Pancreas (tissue), 10 donors: ENCODE measurements around the gene SOS2. TPM values are rescaled to one million over a fixed set of nuclear protein-coding genes. Genes with fewer than 3 reads are reported as not detected.

Experiments
- ATAC-seq, 4 donors: fragments of 200-7000 bp; cut with Tn5 transposase; one replicate each; pipeline versions ENCODE4 v1.8.0 to v1.9.1; 2020; ENCODE audit warnings: mild to moderate bottlenecking in 4 of 4, moderate library complexity in 4 of 4
- DNase-seq, 6 donors: peaks; one replicate each; pipeline ENCODE4 v3.0.0-alpha.2; 2020
- FAIRE-seq: peaks from 2 replicates; lab custom pipeline; 2012; peaks lifted over from hg19 to GRCh38; lab: Jason Lieb, UNC
- H3K27ac ChIP-seq, 4 donors: fragments of 200-600 bp; sonication (generic); 1 replicate in 3 of 4; 2 replicates in 1 of 4; pipeline versions ENCODE4 v1.5.0 to v1.8.0; 2020
- H3K27me3 ChIP-seq, 4 donors: fragments of 200-600 bp; one replicate each; pipeline ENCODE4 v1.8.0; 2021
- H3K36me3 ChIP-seq, 3 donors: fragments of 200-600 bp; sonication (generic) in 1 of 3; one replicate each; pipeline versions ENCODE4 v1.5.0 to v1.8.0; 2020 to 2021
- H3K4me1 ChIP-seq, 3 donors: fragments of 200-600 bp; one replicate each; pipeline ENCODE4 v1.8.0; 2021
- H3K4me3 ChIP-seq, 4 donors: fragments of 200-600 bp; sonication (generic) in 2 of 4; one replicate each; pipeline versions ENCODE4 v1.5.0 to v1.8.0; 2020 to 2021
- H3K9me3 ChIP-seq, 4 donors: fragments of 200-600 bp; one replicate each; pipeline ENCODE4 v1.8.0; 2021
- WGBS, 2 donors: extraction: QIAGEN DNeasy Blood & Tissue Kit; methylation state at CpG; one replicate each; pipeline ENCODE4 v1.1.7; 2013; 5-methylcytosine and 5-hydroxymethylcytosine counted together
- intact Hi-C, 3 donors: fragments of 100-400 bp; cut with DNase I; formaldehyde crosslinking; loops; one replicate each; pipeline versions ENCODE4 v1.11.1 to v1.14.2; 2022
- polyA plus RNA-seq, 2 donors: library from polyadenylated mRNA; stranded (reverse); fragments of 200-250 nt; gene quantifications; one replicate each; pipeline ENCODE4 v1.2.3, GENCODE V29; 2013
- total RNA-seq, 6 donors: library from RNA; stranded (reverse); fragmentation: NEBNext Ultra II Directional in 4 of 6; extraction: Animal tissue kit (Norgen Biotek cat#: 25700) in 4 of 6; gene quantifications; one replicate each; pipeline versions ENCODE4 v1.2.1 to v1.2.4, GENCODE V29; 2021 to 2023
- TF ChIP-seq, protein P1 (sequence below), 4 donors: fragments of 200-600 bp; sonication (generic) in 3 of 4; IDR thresholded peaks; one replicate each; pipeline versions ENCODE4 v1.5.0 to v1.8.0; 2021; ENCODE audit warnings: antibody characterized with exemption in 4 of 4
- donor health status: healthy with polysubstance abuse.
- donor health status: DM: no; HTN: no; CAD: no; lungs with moderate emphysema.
- donor health status: DM: no; HTN: no; CAD: no.
- donor health status: control.
- donor health status: control.
- donor health status: Bipolar disorder and iron deficiency.
- donor health status: DM: yes; HTN: yes; CAD: no.
- donor health status: DM: no; HTN: no; CAD: no.
- donor health status: DM: no; HTN: no; CAD: no.
- donor health status: DM: yes; HTN: yes; CAD: no.

SOS2 gene
- total and polyA plus RNA-seq, 8 donors: 4.2 to 19.9 (median 10.7) TPM

DNA sequence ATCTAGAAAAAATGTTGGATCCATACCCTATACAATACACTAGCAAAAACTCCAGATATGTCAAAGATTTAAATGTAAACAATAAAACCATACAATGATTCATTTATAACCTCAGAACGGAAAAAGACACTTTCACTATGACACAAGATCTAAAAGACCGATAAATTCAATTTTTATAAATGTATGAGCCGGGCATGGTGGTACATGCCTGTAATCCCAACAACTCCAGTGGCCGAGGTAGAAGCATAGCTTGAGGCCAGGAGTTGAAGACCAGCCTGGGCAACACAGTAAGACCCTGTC, 2.5 kb upstream of the SOS2 start:
- H3K27me3 ChIP-seq: no peaks in the 10 kb centered on the region
- TF ChIP-seq, protein P1, sequence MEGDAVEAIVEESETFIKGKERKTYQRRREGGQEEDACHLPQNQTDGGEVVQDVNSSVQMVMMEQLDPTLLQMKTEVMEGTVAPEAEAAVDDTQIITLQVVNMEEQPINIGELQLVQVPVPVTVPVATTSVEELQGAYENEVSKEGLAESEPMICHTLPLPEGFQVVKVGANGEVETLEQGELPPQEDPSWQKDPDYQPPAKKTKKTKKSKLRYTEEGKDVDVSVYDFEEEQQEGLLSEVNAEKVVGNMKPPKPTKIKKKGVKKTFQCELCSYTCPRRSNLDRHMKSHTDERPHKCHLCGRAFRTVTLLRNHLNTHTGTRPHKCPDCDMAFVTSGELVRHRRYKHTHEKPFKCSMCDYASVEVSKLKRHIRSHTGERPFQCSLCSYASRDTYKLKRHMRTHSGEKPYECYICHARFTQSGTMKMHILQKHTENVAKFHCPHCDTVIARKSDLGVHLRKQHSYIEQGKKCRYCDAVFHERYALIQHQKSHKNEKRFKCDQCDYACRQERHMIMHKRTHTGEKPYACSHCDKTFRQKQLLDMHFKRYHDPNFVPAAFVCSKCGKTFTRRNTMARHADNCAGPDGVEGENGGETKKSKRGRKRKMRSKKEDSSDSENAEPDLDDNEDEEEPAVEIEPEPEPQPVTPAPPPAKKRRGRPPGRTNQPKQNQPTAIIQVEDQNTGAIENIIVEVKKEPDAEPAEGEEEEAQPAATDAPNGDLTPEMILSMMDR (IDR thresholded peaks at IDR 0.05): no peak
- FAIRE-seq (no peak), DNase-seq (no peak), ATAC-seq (no peak)
- no peak overlapping the region for H3K27ac ChIP-seq
- intact Hi-C loops: no loop called here
- 95 to 99% methylated on average over 4 of the region's 4 CpGs for WGBS, 2 donors
- no peaks in the 10 kb centered on the region for H3K36me3 ChIP-seq
- no peak overlapping the region for H3K4me3 ChIP-seq
- H3K4me1 ChIP-seq: peaks cover 7 to 12% (median 11%) of the 10 kb centered on the region in 3 donors
- H3K9me3 ChIP-seq: no peaks in the 10 kb centered on the region

DNA sequence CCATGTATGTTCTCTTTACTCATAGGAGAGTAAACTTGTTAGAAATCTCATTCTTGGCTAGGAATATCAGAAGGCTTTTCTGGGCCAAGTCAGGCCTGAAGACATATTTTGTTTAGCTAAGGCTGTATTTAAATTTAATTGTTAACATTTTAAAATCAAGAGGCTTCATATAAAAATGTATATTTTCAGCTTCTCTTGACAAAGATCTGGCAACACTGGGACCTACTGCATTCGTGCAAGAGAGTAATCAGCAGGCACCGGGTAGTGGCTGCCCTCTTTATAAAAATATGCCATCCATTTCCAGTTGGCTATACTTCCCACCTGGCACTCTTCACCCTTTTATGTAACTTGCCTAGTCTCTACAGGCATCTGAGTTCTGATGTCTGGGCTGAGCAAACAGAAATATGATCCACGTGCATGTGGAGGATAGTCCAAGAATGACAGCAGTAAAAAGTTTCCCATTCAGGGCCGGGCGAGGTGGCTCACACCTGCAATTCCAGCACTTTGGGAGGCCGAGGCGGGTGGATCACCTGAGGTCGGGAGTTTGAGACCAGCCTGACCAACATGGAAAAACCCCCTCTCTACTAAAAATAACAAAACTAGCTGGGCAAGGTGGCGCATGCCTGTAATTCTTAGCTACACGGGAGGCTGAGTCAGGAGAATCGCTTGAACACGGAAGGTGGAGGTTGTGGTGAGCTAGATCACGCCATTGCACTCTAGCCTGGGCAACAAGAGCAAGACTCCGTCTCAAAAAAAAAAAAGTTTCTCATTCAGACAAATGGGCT, 2.0 kb upstream of the SOS2 start:
- 71 to 73% methylated on average over 14 of the region's 14 CpGs for WGBS, 2 donors
- intact Hi-C loops: no loop called here
- no peak for ATAC-seq
- H3K36me3 ChIP-seq: no peaks in the 10 kb centered on the region
- H3K4me3 ChIP-seq: no peak overlapping the region
- TF ChIP-seq, protein P1 (IDR thresholded peaks at IDR 0.05): no peak
- H3K9me3 ChIP-seq: no peaks in the 10 kb centered on the region
- no peak for DNase-seq
- H3K4me1 ChIP-seq: peaks cover 9 to 17% (median 12%) of the 10 kb centered on the region in 3 donors
- FAIRE-seq: no peak
- H3K27ac ChIP-seq: no peak overlapping the region
- H3K27me3 ChIP-seq: no peaks in the 10 kb centered on the region

DNA sequence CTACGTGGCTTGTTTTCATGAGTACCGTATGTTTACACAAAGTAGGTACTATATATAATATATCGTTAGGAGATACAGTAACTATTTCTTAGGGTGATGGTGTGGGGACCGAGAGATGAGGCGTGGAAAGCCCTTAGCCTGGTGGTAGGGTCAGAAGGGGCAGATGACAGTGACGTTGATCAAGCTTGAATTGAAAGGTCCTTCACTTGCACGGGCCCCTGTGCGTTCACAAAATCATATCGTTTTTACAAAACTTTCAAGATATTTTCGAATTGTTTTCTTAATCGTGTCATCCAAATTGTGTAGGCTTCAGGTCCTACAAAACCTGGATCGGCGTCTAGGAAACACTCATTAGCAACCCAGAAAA, 881 bp upstream of the SOS2 start:
- H3K27ac ChIP-seq: peak overlapping the region; percentile 95 to 98 (median 96)
- H3K4me3 ChIP-seq: peak overlapping the region; percentile 79 to 82 (median 82)
- FAIRE-seq (no peak), ATAC-seq (peak in 1 of 4 donors; percentile 0), DNase-seq (no peak)
- no peaks in the 10 kb centered on the region for H3K36me3 ChIP-seq
- H3K27me3 ChIP-seq: no peaks in the 10 kb centered on the region
- 38 to 40% methylated on average over 13 of the region's 13 CpGs for WGBS, 2 donors
- TF ChIP-seq, protein P1 (IDR thresholded peaks at IDR 0.05): no peak
- peaks cover 9 to 19% (median 12%) of the 10 kb centered on the region in 3 donors for H3K4me1 ChIP-seq
- intact Hi-C loops: no loop called here
- H3K9me3 ChIP-seq: no peaks in the 10 kb centered on the region

DNA sequence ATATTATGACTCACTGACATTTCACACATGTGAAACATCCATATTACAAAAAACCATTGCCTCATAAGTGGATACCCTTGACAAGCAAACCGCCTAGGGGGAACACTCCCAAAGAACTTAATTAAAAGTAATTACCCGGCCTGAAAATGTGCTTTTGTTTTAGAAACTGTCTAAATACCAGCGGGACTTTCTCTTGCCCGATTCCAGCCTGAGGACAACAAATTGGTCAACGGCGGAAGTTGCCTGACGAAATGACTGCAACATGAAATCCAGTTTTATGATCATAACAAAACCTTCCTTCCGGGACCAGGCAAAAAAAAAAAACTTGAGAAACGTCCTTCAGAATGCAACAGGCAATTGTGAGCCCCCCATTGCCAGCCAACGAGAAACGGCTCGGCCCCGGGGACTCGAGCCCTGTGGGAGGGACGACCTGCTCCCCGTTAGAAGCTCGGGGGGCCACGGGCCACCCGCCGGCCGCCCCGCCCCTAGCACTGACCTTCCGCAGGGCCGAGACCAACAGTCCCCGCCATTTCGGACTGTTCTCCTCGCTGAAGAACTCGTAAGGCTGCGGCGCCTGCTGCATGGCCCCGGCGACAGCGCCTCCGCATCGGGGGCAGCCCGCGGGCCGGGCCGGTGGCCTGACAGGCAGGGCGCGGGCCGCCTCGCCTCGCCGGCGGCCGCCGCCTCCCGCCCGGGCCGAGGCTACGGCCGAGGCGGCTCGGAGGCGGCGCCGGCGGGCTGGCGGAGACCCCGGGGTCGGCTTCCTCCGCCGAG, 490 bp downstream of the SOS2 start:
- H3K4me3 ChIP-seq: peak overlapping the region; percentile 79 to 82 (median 82)
- FAIRE-seq: no peak
- peak overlapping the region; percentile 95 to 98 (median 96) for H3K27ac ChIP-seq
- H3K9me3 ChIP-seq: no peaks in the 10 kb centered on the region
- 0% methylated on average over 59 to 64 of the region's 64 CpGs for WGBS, 2 donors
- peak; percentile 39 to 80 (median 64) for DNase-seq
- no peaks in the 10 kb centered on the region for H3K36me3 ChIP-seq
- TF ChIP-seq, protein P1 (IDR thresholded peaks at IDR 0.05): no peak
- peak; percentile 18 to 46 (median 36) for ATAC-seq
- intact Hi-C loops: no loop called here
- H3K4me1 ChIP-seq: peaks cover 9 to 31% (median 25%) of the 10 kb centered on the region in 3 donors
- no peaks in the 10 kb centered on the region for H3K27me3 ChIP-seq

DNA sequence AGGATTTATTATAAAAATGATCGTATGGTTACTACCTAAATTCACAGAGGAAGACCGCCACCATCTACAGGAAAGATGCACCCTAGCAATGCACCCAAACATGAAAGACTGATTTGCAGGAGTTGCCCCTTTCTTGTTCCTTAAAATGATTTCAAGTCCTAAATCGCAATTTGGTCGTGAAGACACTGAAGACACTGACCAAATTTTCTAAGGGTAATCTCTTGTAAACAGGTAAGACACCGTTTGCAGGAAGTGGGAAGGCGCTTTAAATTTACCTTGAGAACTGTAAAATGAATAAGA, 1.0 kb downstream of the SOS2 start:
- no peaks in the 10 kb centered on the region for H3K27me3 ChIP-seq
- DNase-seq (no peak), FAIRE-seq (no peak), ATAC-seq (no peak)
- no peaks in the 10 kb centered on the region for H3K9me3 ChIP-seq
- H3K36me3 ChIP-seq: no peaks in the 10 kb centered on the region
- TF ChIP-seq, protein P1 (IDR thresholded peaks at IDR 0.05): no peak
- intact Hi-C loops: no loop called here
- H3K27ac ChIP-seq: peak overlapping the region; percentile 95 to 98 (median 96)
- H3K4me3 ChIP-seq: peak overlapping the region; percentile 79 to 82 (median 82)
- H3K4me1 ChIP-seq: peaks cover 14 to 34% (median 30%) of the 10 kb centered on the region in 3 donors
- 0 to 2% methylated on average over 6 of the region's 6 CpGs for WGBS, 2 donors
